C1 segment of cervical spinal cord (tissue), 14 donors: Measurements from ENCODE around the gene ALDH1A2.
"Not testable (repeated sequence)": the region's sequence is repeated elsewhere in the genome, so short reads cannot be mapped to it uniquely, and the experiment has no call there.

Experiments
- DNase-seq, 14 donors: peaks; one replicate each; lab custom pipeline; 2025; lab: John Stamatoyannopoulos, UW

The ALDH1A2 gene

DNA sequence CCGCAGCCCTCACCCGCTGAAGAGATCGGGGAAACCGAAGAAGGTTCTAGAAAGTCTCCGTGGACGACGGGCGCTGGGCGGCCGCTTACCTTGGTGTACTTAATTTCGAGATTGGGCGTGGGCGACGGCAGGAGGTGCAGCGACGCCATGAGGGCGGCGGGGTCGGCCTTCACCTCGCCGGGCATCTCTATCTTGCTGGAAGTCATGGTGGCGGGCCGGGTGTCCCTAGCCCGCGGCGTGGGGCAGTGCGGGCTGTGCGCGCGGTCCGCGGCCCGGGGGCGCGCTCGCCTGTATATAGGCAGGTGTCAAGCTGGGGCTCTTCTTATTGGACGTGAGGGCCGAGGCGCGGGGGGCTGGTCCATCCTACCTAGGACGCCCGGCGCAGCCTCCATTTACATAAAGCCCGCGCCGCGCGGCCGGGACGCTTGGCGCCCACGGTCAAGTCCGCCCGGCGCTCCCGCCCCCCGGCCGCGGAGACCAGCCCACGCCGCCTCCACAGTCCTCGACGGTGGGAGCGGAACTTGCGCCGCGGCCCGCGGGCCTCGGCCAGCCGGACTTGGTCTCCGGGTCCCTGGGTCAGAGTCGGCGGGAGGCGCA is at the start of gene ALDH1A2:
ALDH1A2 (minus strand) TSS at position 267 of the 597 bp plus-strand sequence; CDS start at position 206, 61 bp downstream.
- no peak for DNase-seq

DNA sequence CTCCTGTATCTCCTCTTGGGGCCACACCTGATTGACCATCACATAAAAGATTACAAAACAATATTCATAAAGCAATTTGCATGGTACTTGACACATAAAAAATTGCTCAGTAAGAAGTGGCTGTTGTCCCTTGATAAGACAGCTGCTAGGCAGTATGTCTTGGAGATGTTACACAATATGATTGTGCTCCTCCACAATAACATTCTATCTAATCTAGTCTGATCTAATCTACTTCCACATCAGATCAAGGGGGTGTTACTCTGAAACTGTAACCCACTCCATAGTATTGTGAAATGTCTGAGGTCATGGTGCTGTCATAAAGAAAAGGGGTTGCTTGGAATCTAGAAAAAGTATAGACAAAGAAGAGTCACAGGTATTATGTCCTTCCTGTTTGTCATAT is 49.3 kb upstream of the ALDH1A2 start:
- DNase-seq: no peak

DNA sequence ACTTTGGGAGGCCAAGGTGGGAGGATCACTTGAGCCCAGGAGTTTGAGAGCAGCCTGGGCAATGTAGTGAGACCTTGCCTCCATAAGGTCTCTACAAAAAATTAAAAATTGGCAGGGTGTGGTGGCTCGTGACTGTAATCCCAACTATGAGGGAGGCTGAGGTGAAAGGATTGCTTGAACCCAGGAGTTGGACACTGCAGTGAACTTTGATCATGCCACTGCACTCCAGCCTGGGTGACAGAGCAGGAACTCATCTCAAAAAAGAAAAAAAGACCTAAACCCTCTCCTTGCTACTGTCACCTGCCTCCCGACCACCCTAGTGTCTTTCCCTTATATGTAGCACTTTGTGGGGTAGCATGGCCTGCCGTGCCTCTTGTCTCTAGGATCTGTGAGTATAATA is 48.9 kb upstream of the ALDH1A2 start:
- DNase-seq: no peak

DNA sequence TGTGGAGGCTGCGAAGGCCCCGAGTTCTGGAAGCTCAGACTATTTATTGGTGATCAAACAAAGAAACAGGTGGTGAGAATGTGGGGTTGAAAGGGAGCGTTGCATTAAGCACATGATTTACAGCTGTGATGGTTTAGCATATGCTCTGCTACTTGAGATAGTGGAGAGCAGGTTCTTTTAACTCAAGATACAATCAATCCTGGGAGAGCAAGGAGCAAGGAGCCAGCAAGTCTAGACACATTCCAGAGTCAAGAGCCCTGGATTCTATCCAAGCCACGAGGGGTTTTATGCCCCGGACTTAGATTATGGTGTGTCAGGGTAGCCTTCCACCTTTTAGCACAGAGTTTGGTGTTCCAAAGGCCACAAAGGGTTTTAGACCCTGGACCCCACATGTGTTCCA is 47.8 kb upstream of the ALDH1A2 start:
- not testable (repeated sequence) for DNase-seq

DNA sequence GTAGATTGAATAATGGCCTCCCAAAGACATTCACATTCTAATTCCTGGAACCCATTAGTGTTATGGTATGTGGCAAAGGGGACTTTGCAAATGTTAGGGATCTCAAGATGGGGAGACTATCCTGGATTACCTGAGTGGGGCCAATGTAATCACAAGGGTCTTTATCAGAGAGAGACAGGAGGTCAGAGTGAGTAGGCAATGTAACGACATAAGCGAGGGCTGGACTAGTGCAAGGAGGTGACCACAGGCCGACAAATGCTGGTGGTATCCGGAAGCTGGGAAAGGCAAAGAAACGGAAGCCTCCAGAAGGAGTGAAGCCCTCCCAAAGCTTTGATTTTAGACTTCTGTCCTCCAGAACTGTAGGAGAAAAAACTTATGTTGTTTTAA is 46.2 kb upstream of the ALDH1A2 start:
- no peak for DNase-seq

DNA sequence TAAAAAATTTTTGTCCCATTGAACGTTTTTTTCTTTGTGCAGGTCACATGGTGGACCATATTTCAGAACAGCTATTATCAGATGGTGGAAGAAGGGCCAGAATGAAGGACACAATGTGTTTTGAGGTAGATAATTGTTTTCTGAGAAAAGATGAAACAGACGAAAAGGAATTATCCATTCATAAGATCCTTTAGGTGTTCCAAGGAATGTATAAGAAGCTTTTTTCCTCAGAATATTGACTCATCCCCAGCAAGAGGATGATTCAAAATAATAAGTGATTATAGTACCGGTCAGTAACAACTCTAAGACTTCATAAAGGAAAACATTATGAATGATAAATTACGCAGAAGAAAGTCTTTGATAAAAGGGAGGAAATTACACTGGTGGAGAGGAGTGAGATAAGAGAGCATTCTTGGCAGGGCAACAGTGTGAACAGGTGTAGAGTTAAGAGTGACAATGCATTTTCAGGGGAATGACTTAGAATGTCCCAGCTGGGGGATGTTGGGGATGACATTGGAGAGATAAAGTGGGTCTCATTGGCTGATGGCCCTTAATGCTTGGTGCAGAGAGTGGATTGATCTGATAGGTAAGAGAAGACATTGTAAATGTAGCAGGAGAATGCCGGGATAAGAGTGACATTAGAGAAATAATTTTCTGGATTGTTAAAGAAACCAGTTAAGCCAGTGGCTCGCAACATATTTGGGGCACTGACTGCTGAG is 45.6 kb upstream of the ALDH1A2 start:
- DNase-seq: no peak

DNA sequence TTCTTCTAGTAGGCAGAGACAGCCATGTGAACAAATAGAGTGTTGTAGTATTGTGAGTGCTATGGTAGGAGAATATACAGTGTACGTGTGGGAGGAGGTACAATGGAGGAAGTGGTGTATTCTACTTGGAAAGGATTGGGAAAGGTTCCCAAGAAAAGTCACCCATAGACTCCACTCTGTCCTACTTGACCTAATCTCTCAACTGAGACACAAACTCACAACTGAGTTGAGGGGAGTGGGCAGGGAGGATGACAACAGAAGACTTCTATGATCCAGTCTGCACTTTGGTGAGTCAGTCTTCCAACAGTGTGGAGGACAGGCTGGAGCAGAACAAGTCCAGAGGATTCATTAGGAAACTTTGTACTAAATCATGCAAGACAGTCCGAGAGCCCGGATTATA is 43.9 kb upstream of the ALDH1A2 start:
- no peak for DNase-seq

DNA sequence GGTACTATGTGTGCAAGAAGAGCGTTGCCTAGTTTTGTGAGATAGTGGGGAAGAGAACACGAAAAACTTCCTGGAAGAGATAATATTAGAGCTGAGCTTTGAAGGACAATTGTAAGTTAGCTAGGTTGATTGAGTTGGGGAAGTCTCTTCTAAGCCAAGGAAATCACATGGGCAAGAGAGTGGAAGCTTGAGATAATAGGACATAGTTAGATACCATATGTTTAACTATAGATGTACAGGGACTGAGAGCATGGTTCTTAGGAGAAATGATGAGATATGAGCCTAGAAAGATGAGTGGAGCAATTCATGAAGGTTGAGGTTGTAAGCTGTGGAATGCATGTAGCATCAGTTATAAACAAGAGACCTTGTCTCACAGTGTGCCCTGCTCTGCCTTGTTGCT is 42.6 kb upstream of the ALDH1A2 start:
- no peak for DNase-seq

DNA sequence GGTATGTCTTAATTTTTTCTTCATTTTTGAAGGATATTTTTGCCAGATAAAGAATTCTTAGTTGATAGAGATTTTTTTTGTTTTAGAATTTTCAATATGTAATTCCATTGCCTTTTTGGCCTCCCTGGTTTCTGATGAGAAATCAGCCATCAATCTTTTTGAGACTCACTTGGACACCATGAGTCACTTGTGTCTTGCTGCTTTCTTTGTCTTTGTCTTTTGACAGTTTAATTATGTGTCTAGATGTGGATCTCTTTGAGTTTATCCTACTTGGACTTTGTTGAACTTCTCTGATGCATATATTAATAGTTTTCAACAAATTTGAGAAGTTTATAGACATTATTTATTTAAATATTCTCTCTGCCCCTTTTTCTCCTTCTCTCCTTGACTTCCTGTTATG is 38.0 kb upstream of the ALDH1A2 start:
- DNase-seq: no peak

DNA sequence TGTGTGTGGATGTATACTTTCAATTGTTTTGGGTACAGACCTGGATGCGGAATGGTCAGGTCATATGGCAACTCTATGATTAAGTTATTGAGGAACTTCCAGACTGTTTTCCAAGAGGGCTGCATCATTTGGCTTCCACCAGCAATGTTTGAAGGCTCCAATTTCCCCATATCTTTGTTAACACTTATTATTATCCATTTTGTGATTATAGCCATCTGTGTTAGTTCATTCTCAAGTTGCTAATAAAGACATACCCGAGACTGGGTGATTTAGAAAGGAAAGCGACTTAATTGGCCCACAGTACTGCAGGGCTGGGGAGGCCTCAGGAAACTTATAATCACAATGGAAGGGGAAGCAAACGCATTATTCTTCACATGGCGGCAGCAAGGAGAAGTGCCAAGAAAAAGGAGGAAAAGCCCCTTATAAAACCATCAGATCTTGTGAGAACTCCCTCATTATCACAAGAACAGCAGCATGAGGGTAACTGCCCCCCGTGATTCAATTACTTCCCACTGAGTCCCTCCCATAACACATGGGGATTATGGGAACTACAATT is 31.1 kb upstream of the ALDH1A2 start:
- DNase-seq: no peak

DNA sequence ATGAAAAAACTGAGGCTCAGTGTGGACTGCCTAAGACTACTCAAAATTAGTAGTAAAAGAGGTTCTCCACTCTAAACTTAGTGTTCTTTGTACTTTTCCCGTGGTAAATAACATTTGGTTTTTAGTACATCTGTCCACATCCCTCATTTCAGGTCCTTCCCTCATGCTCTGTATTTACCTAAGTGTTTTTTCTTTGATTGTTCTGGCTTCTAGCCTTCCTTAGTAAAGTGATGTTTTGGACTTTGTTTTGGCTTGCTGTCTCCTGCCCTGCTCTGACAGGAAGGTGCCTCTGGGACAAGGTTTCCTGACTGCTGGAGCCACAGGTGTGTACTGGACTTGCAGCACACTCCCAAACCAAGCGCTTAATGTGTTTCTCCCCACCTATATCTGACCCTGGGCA is 29.9 kb upstream of the ALDH1A2 start:
- no peak for DNase-seq

DNA sequence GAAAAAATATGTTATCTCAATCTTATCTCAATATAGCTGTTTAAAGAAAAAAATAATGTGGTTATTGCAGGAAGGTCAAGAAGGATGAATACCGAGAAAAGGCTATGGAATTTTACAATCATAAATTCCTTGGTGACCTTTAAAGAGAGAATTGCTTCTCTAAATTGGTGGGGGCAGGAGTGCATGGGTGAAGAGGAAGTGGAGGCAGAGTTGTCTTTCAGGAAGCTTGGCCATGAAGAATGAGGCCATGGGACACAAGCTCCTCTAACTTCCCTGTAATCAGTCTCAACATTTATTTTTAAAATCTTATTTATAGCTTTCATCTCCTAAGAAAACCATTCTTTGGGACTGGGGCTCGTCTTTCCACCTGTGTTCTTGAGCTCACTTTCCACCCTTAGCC is 22.4 kb upstream of the ALDH1A2 start:
- no peak for DNase-seq

DNA sequence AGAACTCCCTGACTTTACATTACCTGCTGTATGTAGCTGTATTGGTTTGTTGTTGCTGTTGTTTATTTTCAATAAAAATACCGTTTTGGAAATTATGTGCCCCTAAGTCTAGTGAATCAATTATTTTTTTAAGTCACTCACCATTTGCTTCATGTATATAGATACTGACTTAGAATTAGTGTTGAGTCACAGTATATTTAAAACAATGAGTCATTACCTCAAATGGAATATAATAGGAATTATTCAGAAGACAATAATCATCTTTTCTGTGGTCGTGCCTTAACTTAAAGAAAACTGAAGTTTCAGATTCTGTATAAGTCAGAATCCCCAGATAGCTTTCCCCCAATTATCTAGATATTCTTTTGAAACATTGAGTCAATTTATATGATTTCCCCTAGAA is 21.0 kb upstream of the ALDH1A2 start:
- no peak for DNase-seq

DNA sequence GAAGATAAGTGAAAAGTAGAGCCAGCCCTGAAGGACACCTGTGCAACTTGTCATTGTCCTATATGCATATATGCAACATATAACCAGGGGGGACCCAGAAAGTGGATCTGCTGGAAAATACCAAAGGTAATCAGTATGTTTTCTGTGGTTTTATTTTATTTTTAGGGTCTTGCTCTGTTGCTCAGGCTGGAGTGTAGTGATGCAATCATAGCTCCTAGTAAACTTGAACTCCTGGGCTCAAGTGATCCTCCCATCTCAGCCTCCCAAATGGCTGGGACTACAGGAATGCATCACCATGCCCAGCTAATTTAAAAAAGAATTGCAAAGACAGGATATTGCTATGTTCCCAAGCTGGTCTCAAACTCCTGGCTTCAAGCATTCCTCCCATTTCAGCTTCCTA is 18.0 kb upstream of the ALDH1A2 start:
- no peak for DNase-seq

DNA sequence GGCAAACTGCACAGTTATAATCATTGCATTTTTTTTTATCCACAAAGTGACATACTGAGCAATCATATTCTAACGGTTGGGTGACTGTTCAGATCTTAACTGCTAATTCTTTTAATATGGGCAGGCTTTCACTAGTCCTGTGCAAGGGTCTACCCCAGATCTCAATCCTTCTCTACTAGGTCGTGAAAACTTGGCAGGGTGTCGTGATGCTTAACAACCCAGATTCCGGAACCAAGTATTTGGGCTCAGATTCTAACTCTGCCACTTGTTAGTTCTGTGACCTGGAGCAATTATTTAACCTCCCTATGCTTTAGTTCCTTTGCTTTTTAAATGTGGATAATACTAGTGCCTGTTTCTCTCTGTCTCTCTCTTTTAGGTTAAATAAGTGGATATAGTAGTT is 16.4 kb upstream of the ALDH1A2 start:
- DNase-seq: no peak

DNA sequence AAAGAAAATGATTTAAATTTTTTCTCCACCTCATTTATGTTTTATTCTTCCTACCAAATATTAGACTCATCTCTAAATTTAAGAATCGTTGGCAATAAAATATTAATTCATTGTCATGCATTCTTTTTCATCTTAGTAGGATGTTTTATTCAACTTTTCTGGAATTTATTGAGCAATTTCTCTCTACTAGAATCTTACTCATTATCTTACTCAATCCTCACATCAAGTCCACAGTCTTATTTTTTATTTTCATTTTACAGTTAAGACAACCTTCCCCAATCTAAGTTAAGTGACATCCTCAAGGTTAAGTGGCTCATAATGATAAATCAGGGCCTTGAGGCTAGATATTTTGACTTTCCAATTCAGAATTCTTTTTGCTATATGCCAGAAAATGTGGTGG is 15.9 kb upstream of the ALDH1A2 start:
- DNase-seq: no peak

DNA sequence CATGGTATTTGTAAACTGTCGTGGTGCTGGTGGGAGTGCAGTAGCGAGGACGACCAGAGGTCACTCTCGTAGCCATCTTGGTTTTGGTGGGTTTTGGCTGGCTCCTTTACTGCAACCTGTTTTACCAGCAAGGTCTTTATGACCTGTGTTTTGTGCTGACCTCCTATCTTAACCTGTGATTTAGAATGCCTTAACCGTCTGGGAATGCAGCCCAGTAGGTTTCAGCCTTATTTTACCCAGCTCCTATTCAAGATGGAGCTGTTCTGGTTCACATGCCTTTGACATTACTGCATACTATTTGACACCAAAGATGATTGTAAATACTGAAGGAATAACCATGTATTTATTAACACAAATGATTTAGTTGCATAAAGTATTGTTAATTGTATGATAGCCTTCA is 15.4 kb upstream of the ALDH1A2 start:
- DNase-seq: not testable (repeated sequence)

DNA sequence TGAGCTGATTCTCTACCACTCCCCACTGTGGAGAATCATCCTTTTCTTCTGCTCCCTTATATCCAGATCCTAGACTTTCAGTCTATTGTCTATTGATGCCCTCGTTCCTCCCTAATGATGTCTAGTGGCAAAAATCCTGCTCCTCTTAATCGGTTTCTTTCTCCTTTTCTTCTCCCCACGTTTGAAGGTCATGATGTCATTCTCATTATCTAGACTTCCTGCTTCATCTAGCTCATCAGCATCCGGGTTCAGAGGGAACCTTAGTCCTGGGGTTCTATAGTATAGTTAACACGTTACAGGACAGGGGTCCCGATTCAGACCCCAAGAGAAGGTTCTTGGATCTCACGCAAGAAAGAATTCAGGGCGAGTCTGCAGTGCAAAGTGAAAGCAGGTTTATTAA is 14.9 kb upstream of the ALDH1A2 start:
- DNase-seq: no peak

DNA sequence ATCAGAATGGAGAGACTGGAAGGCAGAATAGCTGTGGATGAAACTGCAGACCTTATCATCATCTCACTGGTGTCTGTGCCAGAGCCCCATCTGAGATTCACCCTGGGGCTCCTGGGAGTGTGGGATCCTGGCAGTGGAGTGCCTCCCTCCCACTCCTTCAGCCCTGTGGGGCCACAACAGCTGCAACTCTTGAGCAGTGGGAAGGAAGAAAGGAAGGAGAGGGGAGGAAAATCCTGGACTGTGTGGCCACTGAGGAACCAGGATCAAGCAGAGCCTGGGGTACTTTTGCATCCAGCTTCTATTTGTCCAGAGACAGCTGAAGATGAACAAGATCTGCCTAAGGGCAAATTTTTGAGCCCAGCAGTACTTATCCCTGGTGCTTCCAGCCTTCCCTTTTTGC is 13.1 kb upstream of the ALDH1A2 start:
- DNase-seq: no peak

DNA sequence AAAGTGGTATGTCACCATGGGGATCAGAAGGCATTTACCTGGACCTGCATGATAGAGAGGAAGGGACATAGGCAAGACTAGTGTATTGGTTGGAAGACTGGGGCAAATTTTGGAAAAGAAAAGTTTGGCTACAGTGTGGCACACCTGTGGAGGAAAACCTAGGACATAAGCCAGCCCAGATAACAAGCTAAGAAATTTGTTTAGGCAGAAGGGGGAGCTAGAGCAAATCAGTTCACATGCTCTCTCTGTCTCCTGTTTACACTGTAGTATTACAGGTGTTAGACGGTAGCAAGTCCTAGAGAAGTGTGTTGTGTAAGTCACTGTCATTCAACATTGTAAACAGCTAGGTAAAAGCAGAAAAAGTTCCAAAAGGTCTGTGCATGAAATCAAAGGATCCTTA is 11.9 kb upstream of the ALDH1A2 start:
- DNase-seq: no peak

DNA sequence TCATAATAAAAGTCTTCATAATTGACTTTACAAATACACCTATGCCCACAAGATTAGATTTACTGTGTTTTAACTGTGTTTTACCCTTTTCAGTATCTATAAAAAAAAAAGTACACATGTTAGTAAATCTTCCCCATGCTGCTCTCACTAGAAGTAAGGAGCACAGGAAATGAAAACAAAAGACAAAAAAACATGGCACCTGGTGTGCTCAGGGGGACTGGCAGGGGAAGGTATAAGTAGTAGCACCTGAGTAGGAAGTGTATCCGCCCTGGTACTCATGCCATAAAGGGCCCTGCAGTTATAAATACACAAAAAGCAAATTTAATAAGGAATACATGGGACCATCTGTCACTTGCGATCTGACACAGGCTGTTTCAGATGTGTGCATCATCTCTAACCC is 8.9 kb upstream of the ALDH1A2 start:
- DNase-seq: no peak

DNA sequence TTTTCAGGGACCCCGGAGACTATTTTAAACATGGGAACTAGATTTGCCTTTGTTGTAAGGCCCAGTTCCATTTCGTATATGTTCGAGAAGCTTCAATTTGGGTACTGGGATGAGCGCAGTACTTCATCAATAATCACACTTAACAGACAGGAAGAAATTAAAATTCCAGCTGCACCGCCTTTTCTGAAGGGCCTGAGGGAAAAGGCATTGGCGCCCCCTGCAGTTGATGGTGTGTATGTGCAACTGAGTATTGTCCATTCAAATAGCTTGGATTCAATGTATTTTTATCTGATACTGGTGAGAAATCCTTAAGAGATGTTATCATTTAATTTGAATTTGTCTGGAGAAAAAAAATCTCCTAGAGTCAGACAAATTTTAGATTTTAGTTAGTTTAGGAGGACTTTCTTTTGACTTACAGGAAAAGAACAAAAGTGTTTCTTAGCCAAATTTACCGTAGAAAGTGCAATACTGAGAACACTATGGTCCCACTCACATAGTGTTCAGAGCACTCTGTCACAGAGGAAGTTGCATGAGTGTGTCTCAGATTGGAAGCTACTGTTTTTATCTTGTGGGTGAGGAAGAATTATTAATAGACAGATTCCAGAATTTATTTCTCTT is 5.4 kb upstream of the ALDH1A2 start:
- peak in 9 of 14 donors; percentile 1 to 41 (median 15) for DNase-seq

DNA sequence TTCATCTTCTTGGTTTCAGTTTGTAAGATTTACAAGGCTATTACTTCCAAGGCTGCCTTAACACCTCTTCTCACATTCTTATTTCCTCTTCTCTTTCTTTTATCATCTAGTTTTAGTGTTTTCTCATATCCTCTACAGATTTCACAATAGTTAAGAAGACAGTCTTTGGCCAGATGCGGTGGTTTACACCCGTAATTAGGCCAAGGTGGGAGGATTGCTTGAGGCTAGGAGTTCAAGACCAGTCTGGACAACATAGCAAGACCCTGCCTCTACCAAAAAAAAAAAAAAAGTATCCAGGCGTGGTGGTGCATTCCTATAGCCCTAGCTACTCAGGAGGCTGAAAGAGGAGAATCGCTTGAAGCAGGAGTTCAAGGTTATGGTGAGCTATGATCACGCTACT is 3.5 kb upstream of the ALDH1A2 start:
- no peak for DNase-seq
